ENCODE results near the gene RELN. TPM values are rescaled to one million over a fixed set of nuclear protein-coding genes. Genes with fewer than 3 reads are reported as not detected.
A peak's percentile ranks its signal among the peaks of the same experiment; 100 is the strongest.

Gene RELN
- total and polyA plus RNA-seq, 9 of the 15 experiments (the other 6 are each of a cell fraction or from before 2014, with no cell fraction given), result 12.9 to 43.2 (median 18.1) TPM

DNA sequence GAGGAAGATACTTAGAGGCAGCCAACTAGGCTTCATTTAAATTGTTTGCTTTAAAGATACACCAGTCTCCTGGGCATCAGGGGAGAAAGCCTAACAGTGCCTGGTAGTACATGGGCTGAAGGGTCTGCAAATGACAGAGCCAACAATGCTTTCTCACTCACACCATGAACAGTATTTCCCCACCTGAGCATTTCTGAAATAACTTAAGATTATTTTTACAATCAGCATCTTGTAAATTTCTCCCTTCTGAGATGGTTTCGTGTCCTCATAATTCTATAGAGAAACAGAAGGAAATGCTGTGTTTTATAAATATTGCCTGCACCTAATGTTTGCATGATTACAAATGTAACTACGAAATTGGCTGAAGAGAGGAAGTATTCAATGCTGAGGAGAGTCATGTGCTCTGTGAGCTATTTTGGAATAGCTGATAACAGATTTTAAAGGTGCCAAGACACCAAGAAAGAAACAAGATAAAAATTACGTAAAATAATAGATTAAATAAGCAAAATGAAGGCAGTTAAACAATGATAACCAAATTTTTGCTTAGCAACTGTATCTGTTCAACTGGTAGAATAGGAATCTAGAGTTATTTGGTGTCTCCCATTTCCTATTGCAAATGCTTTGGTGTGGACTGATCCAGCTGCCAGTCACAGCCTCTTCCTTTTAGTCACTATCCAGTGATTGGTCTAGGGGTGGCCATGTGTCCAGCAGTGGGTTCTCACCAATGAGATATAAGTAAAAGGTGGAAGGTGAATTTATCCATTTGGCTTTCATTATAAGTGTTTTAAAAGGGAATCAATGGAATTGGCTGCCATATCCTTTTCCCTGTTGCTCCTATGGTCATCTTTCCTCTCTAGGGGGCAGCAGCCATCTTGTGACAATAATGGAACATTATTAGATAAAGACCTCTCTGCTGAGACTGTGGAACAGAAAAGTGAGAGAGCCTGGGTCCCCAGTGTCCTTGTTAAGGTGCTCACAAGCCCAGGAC, 375.5 kb downstream of the RELN start (continued):
- TF ChIP-seq, protein P1, sequence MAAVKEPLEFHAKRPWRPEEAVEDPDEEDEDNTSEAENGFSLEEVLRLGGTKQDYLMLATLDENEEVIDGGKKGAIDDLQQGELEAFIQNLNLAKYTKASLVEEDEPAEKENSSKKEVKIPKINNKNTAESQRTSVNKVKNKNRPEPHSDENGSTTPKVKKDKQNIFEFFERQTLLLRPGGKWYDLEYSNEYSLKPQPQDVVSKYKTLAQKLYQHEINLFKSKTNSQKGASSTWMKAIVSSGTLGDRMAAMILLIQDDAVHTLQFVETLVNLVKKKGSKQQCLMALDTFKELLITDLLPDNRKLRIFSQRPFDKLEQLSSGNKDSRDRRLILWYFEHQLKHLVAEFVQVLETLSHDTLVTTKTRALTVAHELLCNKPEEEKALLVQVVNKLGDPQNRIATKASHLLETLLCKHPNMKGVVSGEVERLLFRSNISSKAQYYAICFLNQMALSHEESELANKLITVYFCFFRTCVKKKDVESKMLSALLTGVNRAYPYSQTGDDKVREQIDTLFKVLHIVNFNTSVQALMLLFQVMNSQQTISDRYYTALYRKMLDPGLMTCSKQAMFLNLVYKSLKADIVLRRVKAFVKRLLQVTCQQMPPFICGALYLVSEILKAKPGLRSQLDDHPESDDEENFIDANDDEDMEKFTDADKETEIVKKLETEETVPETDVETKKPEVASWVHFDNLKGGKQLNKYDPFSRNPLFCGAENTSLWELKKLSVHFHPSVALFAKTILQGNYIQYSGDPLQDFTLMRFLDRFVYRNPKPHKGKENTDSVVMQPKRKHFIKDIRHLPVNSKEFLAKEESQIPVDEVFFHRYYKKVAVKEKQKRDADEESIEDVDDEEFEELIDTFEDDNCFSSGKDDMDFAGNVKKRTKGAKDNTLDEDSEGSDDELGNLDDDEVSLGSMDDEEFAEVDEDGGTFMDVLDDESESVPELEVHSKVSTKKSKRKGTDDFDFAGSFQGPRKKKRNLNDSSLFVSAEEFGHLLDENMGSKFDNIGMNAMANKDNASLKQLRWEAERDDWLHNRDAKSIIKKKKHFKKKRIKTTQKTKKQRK (IDR thresholded peaks at IDR 0.05; ENCODE audit: borderline replicate concordance, low read depth, low read length), result no peak
- TF ChIP-seq BRCA1 (IDR thresholded peaks at IDR 0.05) (no peak), BRCA1 (CRISPR knock-in tag; IDR thresholded peaks at IDR 0.05) (no peak), ZNF695 (CRISPR knock-in tag; IDR thresholded peaks at IDR 0.05) (no peak), CXXC5 (CRISPR knock-in tag; IDR thresholded peaks at IDR 0.05) (0 out of 2 replicates have a peak, but pooled peaks have one; percentile 26), SETDB1 (IDR thresholded peaks at IDR 0.05; ENCODE audit: low read length) (no peak), DIDO1 (tag; IDR thresholded peaks at IDR 0.05; ENCODE audit: low read depth) (no peak), RBM22 (IDR thresholded peaks at IDR 0.05; ENCODE audit: low read depth, low read length, poor library complexity, severe bottlenecking) (no peak), PHB2 (IDR thresholded peaks at IDR 0.05; ENCODE audit: low read depth) (no peak), LCOR (CRISPR knock-in tag; IDR thresholded peaks at IDR 0.05) (no peak), NR2F6 (CRISPR knock-in tag; IDR thresholded peaks at IDR 0.05) (no peak), ELF1 (tag; IDR thresholded peaks at IDR 0.05) (no peak), BHLHE40 (IDR thresholded peaks at IDR 0.05; ENCODE audit: low read length) (peak; percentile 36; the same call in 1 of the 2 replicates), MAFG (tag; conservative IDR thresholded peaks at IDR 0.05) (no peak), POLR2G (IDR thresholded peaks at IDR 0.05; ENCODE audit: low read depth, low read length) (no peak), SNIP1 (IDR thresholded peaks at IDR 0.05; ENCODE audit: low read depth) (no peak), ZKSCAN3 (CRISPR knock-in tag; IDR thresholded peaks at IDR 0.05) (no peak), TAF7 (tag; IDR thresholded peaks at IDR 0.05) (no peak), CAMTA2 (CRISPR knock-in tag; conservative IDR thresholded peaks at IDR 0.05) (no peak), MEF2A (IDR thresholded peaks at IDR 0.05; ENCODE audit: control insufficient read depth, low read depth, low read length) (peak; percentile 84), PCBP1 (IDR thresholded peaks at IDR 0.05; ENCODE audit: low read depth, low read length, poor library complexity, severe bottlenecking) (no peak), POLR2H (tag; IDR thresholded peaks at IDR 0.05; ENCODE audit: low read depth) (0 out of 2 replicates have a peak, but pooled peaks have one; percentile 23), KLF13 (tag; IDR thresholded peaks at IDR 0.05; ENCODE audit: borderline replicate concordance, low read depth) (no peak), FOXJ3 (CRISPR knock-in tag; IDR thresholded peaks at IDR 0.05) (no peak), ZNF79 (CRISPR knock-in tag; IDR thresholded peaks at IDR 0.05; ENCODE audit: low read depth) (no peak)
- TF ChIP-seq, protein P2, sequence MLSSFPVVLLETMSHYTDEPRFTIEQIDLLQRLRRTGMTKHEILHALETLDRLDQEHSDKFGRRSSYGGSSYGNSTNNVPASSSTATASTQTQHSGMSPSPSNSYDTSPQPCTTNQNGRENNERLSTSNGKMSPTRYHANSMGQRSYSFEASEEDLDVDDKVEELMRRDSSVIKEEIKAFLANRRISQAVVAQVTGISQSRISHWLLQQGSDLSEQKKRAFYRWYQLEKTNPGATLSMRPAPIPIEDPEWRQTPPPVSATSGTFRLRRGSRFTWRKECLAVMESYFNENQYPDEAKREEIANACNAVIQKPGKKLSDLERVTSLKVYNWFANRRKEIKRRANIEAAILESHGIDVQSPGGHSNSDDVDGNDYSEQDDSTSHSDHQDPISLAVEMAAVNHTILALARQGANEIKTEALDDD (IDR thresholded peaks at IDR 0.05), result no peak; the same call in 1 of the 2 replicates
